Caco-2 (cell line): ENCODE data around the gene HOMER1. TPM values are rescaled to one million over a fixed set of nuclear protein-coding genes. Genes with fewer than 3 reads are reported as not detected.

ENCODE experiments used
- BruUV-seq: library from RNA; stranded (reverse); fragments of 400-500 nt; replicated peaks from 2 replicates; lab custom pipeline; 2021; lab: Mats Ljungman, UMichigan
- CTCF ChIA-PET: fragments of 300-600 bp; sonication (Branson Sonifier 250); formaldehyde crosslinking; loops from one replicate; lab custom pipeline; 2022; ENCODE audit warnings: antibody characterized with exemption; lab: Charles Lee
- POLR2A ChIA-PET: fragments of 300-600 bp; sonication (Branson Sonifier 250); formaldehyde crosslinking; loops from one replicate; lab custom pipeline; 2022; ENCODE audit warnings: antibody characterized with exemption; lab: Charles Lee
- DNase-seq, 2 experiments: peaks; one replicate each; pipeline versions ENCODE4 v3.0.0 to v3.0.0-alpha.2; 2020 to 2022
- H3K27me3 ChIP-seq: replicated peaks from 2 replicates; pipeline ENCODE4 v1.6.0; 2011; ENCODE audit warnings: low read length; ENCODE audit not compliant: control insufficient read depth, insufficient read depth
- H3K36me3 ChIP-seq: 2 replicates; pipeline ENCODE4 v1.5.1; 2011; ENCODE audit warnings: low read length; ENCODE audit not compliant: control insufficient read depth, insufficient read depth
- H3K4me1 ChIP-seq: fragments of 250-450 bp; sonication (Bioruptor Pico); 2 replicates; pipeline ENCODE4 v1.5.1; 2020; ENCODE audit warnings: mild to moderate bottlenecking
- H3K4me3 ChIP-seq: 2 replicates; pipeline ENCODE4 v1.5.1; 2011; ENCODE audit warnings: low read depth, mild to moderate bottlenecking, control low read depth, low read length
- H3K9me3 ChIP-seq: fragments of 250-450 bp; sonication (Bioruptor Pico); 2 replicates; pipeline ENCODE4 v1.5.1; 2020; ENCODE audit warnings: mild to moderate bottlenecking, moderate library complexity
- H3K27ac Mint-ChIP-seq: one replicate; pipeline ENCODE4 v1.8.0; 2022; ENCODE audit warnings: mixed read lengths; ENCODE audit not compliant: unreplicated experiment
- H3K27me3 Mint-ChIP-seq: one replicate; pipeline ENCODE4 v1.8.0; 2022; ENCODE audit warnings: mixed read lengths; ENCODE audit not compliant: insufficient read depth, unreplicated experiment
- H3K36me3 Mint-ChIP-seq: one replicate; pipeline ENCODE4 v1.8.0; 2022; ENCODE audit warnings: mild to moderate bottlenecking, mixed read lengths; ENCODE audit not compliant: insufficient read depth, unreplicated experiment
- H3K4me1 Mint-ChIP-seq: one replicate; pipeline ENCODE4 v1.8.0; 2022; ENCODE audit warnings: low read depth, mixed read lengths; ENCODE audit not compliant: unreplicated experiment
- H3K4me3 Mint-ChIP-seq: one replicate; pipeline ENCODE4 v1.8.0; 2022; ENCODE audit warnings: mild to moderate bottlenecking, moderate library complexity, mixed read lengths; ENCODE audit not compliant: unreplicated experiment
- H3K9me3 Mint-ChIP-seq: one replicate; pipeline ENCODE4 v1.8.0; 2022; ENCODE audit warnings: mixed read lengths; ENCODE audit not compliant: unreplicated experiment
- intact Hi-C: fragments of 100-400 bp; cut with micrococcal nuclease; formaldehyde crosslinking; loops from one replicate; pipeline ENCODE4 v1.10.0; 2022; ENCODE audit not compliant: unreplicated experiment
- total RNA-seq: library from RNA; stranded (reverse); gene quantifications from 2 replicates; pipeline ENCODE4 v1.2.3, GENCODE V29; 2022
- TF ChIP-seq, protein P1 (sequence below), 2 experiments: fragments of 200-600 bp in 1 of 2; IDR thresholded peaks; 1 replicate in 1 of 2; 2 replicates in 1 of 2; pipeline versions ENCODE4 v1.5.1 to v1.8.0; 2011 to 2022; ENCODE audit warnings: antibody characterized with exemption in 1 of 2, control low read depth in 1 of 2, inconsistent platforms in 1 of 2, low read depth in 1 of 2, low read length in 1 of 2, mild to moderate bottlenecking in 1 of 2, moderate library complexity in 1 of 2; ENCODE audit not compliant: insufficient read depth in 1 of 2, severe bottlenecking in 1 of 2, unreplicated experiment in 1 of 2

Gene HOMER1
- total RNA-seq, 1 experiment from 2014 or later = 22.2 TPM

GRCh38 chr5:79495311-79495710 is 18.6 kb downstream of the HOMER1 start:
- ChIA-PET POLR2A (no interaction called here), CTCF (no interaction called here)

GRCh38 chr5:79493596-79494345 is 20.2 kb downstream of the HOMER1 start:
- Mint-ChIP-seq H3K27ac (no peak overlapping the region), H3K9me3 (peaks cover 11% of the 10 kb centered on the region), H3K27me3 (no peaks in the 10 kb centered on the region), H3K4me1 (peaks cover 18% of the 10 kb centered on the region), H3K4me3 (no peak overlapping the region), H3K36me3 (peaks cover 6% of the 10 kb centered on the region)
- CTCF ChIA-PET = no interaction called here
- intact Hi-C loops = no loop called here
- Histone ChIP-seq H3K4me1 (no peaks in the 10 kb centered on the region), H3K36me3 (no peaks in the 10 kb centered on the region), H3K27me3 (no peaks in the 10 kb centered on the region), H3K9me3 (no peaks in the 10 kb centered on the region), H3K4me3 (no peak overlapping the region)
- BruUV-seq = no TSS peak
- POLR2A ChIA-PET = no interaction called here
- TF ChIP-seq, protein P1, sequence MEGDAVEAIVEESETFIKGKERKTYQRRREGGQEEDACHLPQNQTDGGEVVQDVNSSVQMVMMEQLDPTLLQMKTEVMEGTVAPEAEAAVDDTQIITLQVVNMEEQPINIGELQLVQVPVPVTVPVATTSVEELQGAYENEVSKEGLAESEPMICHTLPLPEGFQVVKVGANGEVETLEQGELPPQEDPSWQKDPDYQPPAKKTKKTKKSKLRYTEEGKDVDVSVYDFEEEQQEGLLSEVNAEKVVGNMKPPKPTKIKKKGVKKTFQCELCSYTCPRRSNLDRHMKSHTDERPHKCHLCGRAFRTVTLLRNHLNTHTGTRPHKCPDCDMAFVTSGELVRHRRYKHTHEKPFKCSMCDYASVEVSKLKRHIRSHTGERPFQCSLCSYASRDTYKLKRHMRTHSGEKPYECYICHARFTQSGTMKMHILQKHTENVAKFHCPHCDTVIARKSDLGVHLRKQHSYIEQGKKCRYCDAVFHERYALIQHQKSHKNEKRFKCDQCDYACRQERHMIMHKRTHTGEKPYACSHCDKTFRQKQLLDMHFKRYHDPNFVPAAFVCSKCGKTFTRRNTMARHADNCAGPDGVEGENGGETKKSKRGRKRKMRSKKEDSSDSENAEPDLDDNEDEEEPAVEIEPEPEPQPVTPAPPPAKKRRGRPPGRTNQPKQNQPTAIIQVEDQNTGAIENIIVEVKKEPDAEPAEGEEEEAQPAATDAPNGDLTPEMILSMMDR (IDR thresholded peaks at IDR 0.05; ENCODE audit: insufficient read depth in 1 of 2, low read depth in 1 of 2, low read length in 1 of 2, severe bottlenecking in 1 of 2, unreplicated experiment in 1 of 2) = no peak
- DNase-seq = no peak

More at GRCh38 chr5:79495311-79495710, 18.6 kb downstream of the HOMER1 start:
- BruUV-seq = no TSS peak
- Mint-ChIP-seq H3K4me3 (no peak overlapping the region), H3K27ac (no peak overlapping the region), H3K4me1 (peaks cover 18% of the 10 kb centered on the region), H3K9me3 (peaks cover 11% of the 10 kb centered on the region), H3K36me3 (peaks cover 6% of the 10 kb centered on the region), H3K27me3 (no peaks in the 10 kb centered on the region)
- Histone ChIP-seq H3K27me3 (no peaks in the 10 kb centered on the region), H3K4me3 (no peak overlapping the region), H3K4me1 (no peaks in the 10 kb centered on the region), H3K9me3 (no peaks in the 10 kb centered on the region), H3K36me3 (no peaks in the 10 kb centered on the region)
- TF ChIP-seq, protein P1 (IDR thresholded peaks at IDR 0.05; ENCODE audit: insufficient read depth in 1 of 2, low read depth in 1 of 2, low read length in 1 of 2, severe bottlenecking in 1 of 2, unreplicated experiment in 1 of 2) = no peak
- no peak for DNase-seq
- intact Hi-C loops = no loop called here

DNA sequence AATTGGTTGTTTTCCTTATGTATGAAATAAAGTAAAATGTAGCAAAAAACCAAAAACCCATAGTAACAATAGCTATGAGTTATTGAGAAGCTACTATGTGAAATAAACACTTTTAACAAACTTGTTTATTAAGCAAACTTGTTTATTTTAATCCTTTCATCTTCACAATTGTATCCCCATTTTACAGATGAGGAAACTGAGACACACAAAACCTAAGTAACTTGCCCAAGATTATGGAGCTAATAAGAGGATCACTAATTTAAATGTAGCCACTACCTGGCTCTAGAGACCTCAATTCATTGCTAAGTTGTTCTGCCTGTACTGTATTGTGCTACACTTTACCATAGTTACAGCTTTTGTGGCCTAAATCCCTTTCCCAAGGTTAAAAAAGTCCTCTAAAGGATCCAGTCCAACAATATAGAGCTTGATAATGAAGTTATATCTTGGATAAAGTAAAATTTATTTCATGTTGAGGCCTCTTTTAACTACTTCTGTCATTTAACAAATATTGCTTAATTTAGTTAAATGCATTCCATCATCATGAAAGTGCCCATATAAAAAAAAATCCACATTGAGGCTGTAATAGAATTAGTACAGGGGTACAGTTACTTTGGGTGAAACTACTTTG is 22.1 kb downstream of the HOMER1 start:
- Mint-ChIP-seq H3K36me3 (no peaks in the 10 kb centered on the region), H3K4me1 (peaks cover 18% of the 10 kb centered on the region), H3K4me3 (no peak overlapping the region), H3K27me3 (no peaks in the 10 kb centered on the region), H3K27ac (no peak overlapping the region), H3K9me3 (peaks cover 11% of the 10 kb centered on the region)
- Histone ChIP-seq H3K4me3 (no peak overlapping the region), H3K36me3 (no peaks in the 10 kb centered on the region), H3K27me3 (no peaks in the 10 kb centered on the region), H3K4me1 (no peaks in the 10 kb centered on the region), H3K9me3 (no peaks in the 10 kb centered on the region)
- ChIA-PET CTCF (no interaction called here), POLR2A (no interaction called here)
- DNase-seq = no peak
- intact Hi-C loops = no loop called here
- no TSS peak for BruUV-seq
- TF ChIP-seq, protein P1 (IDR thresholded peaks at IDR 0.05; ENCODE audit: insufficient read depth in 1 of 2, low read depth in 1 of 2, low read length in 1 of 2, severe bottlenecking in 1 of 2, unreplicated experiment in 1 of 2) = no peak
